HG02588 (cell line): ENCODE measurements around the gene CPSF2.
"Not testable (repeated sequence)": the region's sequence is repeated elsewhere in the genome, so short reads cannot be mapped to it uniquely, and the experiment has no call there.

Experiments
- ATAC-seq: cut with Tn5 transposase; IDR thresholded peaks from one replicate; pipeline ENCODE4 v1.9.1; 2021; ENCODE audit warnings: mild to moderate bottlenecking, moderate library complexity; ENCODE audit not compliant: unreplicated experiment

The CPSF2 gene

DNA sequence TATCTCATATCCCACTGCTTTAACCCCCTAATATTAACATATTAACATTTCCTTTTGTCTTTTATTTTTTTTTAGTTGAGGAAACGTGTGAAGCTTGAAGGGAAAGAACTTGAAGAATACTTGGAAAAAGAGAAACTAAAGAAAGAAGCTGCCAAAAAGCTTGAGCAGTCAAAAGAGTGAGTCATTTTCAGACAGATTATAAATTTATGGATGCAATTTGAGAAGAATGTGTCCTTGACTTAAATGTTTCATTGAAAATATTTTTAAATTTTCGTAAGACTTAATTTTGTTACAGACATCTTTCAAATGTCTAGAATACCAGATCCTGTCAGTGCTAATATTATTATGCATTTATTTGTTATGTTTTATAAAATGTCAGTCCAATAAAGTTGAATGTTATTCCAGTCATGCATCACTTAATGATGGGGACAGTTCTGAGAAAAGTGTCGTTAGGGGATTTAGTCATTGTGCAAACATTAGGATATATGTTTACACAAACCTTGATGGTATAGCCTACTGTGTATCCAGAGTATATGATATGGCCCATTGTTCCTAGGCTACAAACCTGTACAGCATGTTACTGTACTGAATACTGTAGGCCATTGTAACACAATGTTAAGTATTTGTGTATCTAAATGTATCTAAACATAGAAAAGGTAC lies 32.6 kb downstream of the CPSF2 start:
- ATAC-seq, result no peak

- no peak for ATAC-seq
Measured at GRCh38 chr14:92160619-92161018, 38.9 kb downstream of the CPSF2 start.

DNA sequence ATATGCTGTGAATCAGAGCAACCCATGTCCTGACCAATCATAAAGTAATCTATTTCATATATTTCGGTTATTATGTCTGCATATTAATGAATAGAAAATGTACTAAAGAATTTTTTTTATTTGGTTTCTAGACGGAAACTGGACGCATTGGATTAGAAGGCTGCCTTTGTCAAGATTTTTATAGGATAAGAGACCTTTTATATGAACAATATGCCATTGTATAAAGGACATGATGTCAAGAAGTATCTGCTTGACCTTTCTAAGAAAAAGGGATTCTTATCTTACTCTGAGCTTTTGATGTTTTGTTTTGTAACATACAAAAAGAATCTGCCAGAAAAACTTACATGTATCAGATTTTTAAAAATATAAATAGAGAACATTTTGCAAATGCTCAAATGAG lies 39.8 kb downstream of the CPSF2 start:
- no peak for ATAC-seq

- ATAC-seq, result no peak
Measured at GRCh38 chr14:92164958-92165357, 43.2 kb downstream of the CPSF2 start.

GRCh38 chr14:92173668-92174067 lies 51.9 kb downstream of the CPSF2 start:
- no peak for ATAC-seq

DNA sequence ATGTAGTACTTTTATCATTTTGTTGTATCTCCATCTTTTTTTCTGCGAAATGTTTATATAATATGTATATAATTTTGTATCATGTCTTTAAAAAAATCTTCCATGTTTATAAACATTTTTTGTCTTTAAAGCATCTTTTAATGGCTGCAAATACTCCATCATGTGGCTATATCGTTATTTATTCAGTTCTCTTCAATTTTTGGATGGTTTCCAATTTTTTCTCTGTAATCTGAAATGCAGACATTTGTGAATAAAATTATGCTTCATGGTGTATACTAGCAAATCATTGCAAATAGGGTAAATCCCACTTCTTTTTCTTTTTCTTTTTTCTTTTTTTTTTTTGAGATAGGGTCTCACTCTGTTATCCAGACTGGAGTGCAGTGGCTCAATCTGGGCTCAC lies 54.0 kb downstream of the CPSF2 start:
- ATAC-seq, result no peak

DNA sequence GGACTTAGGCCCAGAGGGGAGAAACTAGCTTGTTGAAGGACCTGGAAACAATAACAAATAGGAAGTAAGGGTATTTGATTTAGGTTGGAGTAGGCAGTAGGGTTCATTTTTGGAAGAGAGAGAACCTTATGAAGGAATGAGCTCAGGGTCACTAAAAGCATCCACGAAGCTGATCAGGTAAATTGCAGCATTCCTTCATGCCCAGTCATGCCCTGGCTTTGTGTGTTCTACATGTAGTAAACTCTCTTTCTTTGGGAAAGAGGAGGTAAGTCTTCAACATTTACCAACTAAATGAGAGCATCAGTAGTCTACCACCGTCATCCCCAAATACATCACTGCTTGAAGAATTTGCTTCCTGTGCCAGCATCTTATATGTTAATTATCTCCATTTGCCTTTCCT lies 54.7 kb downstream of the CPSF2 start:
- ATAC-seq, result no peak

- not testable (repeated sequence) for ATAC-seq
Measured at GRCh38 chr14:92179178-92179577, 57.4 kb downstream of the CPSF2 start.

- ATAC-seq, result no peak
Measured at GRCh38 chr14:92185559-92185958, 63.8 kb downstream of the CPSF2 start.

GRCh38 chr14:92187616-92188015 lies 65.8 kb downstream of the CPSF2 start:
- not testable (repeated sequence) for ATAC-seq

GRCh38 chr14:92190768-92191167 lies 69.0 kb downstream of the CPSF2 start:
- no peak for ATAC-seq

DNA sequence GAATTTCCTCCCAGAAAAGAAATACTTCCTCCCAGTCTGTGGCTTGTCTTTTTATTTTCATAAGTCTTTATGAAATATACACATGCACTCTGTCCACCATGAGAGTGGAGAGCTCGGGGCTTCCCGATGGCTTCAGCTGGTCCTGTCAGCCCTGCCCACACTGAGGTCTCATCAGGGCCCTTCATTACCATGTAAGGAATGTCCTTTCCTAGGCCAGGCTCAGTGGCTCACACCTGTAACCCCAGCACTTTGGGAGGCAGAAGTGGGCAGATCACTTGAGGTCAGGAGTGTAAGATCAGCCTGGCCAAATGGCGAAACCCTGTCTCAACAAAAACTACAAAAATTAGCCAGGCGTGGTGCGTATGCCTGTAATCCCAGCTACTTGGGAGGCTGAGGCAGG lies 77.0 kb downstream of the CPSF2 start:
- no peak for ATAC-seq

DNA sequence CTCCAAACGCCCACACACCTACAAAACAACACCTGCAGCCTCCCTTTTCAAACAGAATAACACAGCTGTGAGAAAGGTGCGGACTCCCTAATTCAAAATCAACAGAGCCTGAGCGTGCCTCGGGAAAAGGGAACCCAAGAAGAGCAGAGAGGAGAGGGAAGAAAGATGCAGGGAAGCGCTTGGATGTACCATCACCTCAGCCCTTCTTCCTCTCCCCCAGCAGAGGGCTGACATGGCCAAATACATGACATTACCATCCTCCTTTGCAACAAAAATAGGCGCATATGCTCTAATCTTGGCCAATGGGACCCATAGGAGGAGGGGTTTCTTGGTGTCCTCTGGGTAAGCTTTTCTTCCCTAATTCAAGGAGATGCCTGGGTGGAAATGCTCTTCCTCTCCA lies 78.0 kb downstream of the CPSF2 start:
- ATAC-seq, result no peak

GRCh38 chr14:92203116-92203515 lies 81.3 kb downstream of the CPSF2 start:
- ATAC-seq, result no peak

GRCh38 chr14:92204792-92205191 lies 83.0 kb downstream of the CPSF2 start:
- no peak for ATAC-seq

GRCh38 chr14:92207012-92207927 lies 85.5 kb downstream of the CPSF2 start:
- ATAC-seq, result no peak

DNA sequence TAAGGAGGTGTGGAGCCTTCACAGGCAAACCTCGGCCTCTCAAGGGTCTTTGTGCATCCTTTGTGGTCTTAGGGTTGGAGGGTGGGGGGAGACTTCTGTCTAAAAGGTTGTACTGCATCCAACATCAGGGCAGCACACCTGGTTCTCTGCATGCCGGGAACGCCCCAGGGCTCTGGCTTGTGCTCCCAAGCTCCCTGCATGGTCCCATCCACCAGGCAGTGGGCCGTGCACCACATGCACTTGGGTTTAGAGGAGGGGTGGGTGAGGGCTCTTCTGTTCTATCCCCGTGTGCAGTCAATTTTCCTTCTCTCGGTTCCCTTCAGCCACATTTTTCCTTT lies 86.1 kb downstream of the CPSF2 start:
- no peak for ATAC-seq

- ATAC-seq, result no peak
Measured at GRCh38 chr14:92209141-92209540, 87.4 kb downstream of the CPSF2 start.

- not testable (repeated sequence) for ATAC-seq
Measured at GRCh38 chr14:92213125-92213524, 91.4 kb downstream of the CPSF2 start.

- ATAC-seq, result no peak
Measured at GRCh38 chr14:92215579-92215978, 93.8 kb downstream of the CPSF2 start.

- no peak for ATAC-seq
Measured at GRCh38 chr14:92217936-92218335, 96.2 kb downstream of the CPSF2 start.
